SHP77 treated with DMSO at 0.1 percent for 48 hours (cell line): ENCODE results near the gene CACUL1.
"Not testable (repeated sequence)": the region's sequence is repeated elsewhere in the genome, so short reads cannot be mapped to it uniquely, and the experiment has no call there.

ENCODE experiments used
- DNase-seq: peaks from one replicate; lab custom pipeline; 2025; lab: John Stamatoyannopoulos, UW

The CACUL1 gene

DNA sequence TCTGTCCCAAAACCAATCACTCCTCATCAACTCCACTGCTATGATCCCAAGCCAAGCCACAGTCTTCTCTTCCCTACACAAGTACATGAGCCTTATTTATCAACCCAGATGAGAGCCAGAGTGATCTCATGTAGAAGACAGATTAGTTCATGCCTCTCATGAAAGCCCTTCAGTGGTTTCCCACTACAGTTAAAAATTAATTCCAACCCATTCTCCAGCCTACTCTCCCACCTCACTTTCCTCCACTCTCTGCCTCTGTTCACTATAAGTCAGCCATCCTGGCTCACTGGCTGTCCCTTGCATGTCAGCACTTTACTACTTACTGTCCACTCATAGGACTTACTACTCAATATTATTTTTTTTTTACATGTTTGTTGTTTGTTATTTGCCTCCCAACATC is 67.3 kb downstream of the CACUL1 start:
- DNase-seq: no peak

GRCh38 chr10:118682533-118682932 is 72.2 kb downstream of the CACUL1 start:
- DNase-seq: no peak

GRCh38 chr10:118680197-118680596 is 74.6 kb downstream of the CACUL1 start:
- DNase-seq: no peak

GRCh38 chr10:118674226-118674919 is 80.4 kb downstream of the CACUL1 start:
- no peak for DNase-seq

DNA sequence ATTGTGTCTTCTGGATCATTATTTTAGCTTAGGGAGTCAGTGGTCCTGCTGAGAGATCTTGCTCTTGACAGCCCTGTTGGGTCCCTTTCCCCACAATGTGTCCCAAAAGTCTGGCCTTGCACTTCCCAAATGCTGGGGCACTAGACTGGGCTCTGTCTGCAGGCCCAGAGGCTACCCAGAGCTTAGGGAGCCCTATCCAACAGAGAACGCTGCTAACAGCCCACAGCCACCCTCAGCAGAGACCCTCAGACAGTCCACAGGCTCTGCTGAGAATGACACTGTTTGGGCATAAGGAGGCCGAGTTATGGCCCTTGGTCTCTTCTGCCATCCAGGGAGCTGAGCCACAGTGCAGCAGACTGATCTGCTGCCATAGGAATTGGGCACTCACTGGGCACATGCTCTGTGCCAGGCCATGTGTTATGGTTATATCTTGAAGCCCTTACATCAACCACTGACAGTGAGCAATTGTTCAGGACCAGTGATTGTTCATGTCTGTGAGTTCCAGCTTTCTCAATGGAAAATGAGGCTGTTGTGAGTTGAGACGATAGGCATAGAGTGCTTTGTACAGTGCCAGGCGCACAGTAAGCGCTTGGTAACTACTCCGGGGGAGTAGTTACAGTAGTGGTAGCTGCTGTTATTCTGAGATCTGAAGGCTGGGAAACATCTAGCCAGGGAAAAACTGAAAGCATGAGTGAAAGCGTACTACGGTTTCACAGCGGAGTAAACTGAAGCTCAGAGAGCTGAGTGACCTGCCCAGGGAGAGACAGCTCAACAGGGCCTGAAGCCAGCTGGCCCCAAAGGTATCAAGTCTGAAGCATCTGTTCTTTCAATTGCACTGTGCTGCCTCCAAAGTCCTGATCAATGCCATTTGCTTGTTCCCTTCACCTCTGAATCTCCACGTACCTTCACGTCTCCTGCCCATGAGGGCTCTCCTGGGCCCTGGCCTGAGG is 81.7 kb downstream of the CACUL1 start:
- no peak for DNase-seq

DNA sequence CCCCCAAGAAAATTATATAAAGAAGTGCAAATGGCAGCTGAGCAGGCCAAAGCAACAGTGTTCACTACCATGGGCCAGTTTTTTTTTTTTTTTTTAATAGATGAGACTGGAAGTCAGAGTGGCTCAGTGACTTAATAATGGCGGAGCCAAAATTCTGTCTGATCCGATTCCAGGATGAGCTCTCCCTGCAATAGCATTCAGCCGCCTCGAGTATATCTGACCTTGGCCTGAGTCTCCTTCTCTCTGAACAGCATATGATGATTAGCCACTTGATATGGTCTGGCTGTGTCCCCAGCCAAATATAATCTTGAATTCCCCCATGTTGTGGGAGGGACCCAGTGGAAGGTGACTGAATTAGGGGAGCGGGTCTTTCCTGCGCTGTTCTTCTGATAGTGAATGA is 82.6 kb downstream of the CACUL1 start:
- DNase-seq: no peak

DNA sequence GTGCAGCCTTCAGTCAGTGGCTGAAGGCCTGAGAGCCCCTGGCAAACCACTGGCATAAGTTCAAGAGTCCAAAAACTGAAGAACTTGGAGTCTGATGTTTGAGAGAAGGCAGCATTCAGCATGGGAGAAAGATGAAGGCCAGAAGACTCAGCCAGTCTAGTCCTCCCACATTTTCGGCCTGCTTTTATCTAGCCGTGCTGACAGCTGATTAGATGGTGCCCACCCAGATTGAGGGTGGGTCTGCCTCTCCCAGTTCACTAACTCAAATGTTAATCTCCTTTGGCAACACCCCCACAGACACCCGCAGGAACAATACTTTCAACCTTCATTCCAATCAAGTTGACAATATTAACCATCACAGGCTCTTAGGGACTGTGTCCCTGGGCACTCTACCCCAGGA is 83.5 kb downstream of the CACUL1 start:
- not testable (repeated sequence) for DNase-seq

DNA sequence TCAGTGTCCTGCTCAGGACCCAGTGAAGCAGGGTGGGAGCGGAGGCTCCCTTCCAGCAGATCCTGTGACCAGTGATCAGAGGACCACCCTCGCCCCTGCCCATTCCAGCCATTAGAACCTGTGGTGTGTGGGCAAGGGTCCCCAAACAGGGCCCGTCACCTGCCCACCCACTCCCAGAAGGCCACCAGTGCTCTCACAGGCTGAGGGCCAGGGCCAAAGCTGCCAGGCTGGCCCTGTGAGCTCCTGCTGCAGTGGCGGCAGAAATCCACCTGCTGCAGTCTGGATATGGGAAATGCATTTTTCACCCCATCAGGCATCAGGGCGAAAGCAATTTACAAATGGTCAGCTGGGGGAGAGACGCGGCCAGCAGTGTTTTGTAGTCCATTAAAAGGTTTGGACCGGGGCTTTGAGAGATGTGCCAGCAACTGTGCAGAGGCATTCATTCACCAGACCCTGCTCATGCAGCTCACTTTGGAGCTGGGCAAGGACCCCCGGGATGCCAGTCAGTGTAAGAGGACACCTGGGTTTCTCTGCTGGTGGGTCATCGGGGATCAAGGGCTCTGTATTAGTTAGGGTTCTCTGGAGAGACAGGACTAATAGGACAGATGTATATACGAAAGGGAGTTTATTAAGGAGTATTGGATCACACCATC is 84.2 kb downstream of the CACUL1 start:
- no peak for DNase-seq

- no peak for DNase-seq
These were observed 84.9 kb downstream of the CACUL1 start for GRCh38 chr10:118669835-118670234.

DNA sequence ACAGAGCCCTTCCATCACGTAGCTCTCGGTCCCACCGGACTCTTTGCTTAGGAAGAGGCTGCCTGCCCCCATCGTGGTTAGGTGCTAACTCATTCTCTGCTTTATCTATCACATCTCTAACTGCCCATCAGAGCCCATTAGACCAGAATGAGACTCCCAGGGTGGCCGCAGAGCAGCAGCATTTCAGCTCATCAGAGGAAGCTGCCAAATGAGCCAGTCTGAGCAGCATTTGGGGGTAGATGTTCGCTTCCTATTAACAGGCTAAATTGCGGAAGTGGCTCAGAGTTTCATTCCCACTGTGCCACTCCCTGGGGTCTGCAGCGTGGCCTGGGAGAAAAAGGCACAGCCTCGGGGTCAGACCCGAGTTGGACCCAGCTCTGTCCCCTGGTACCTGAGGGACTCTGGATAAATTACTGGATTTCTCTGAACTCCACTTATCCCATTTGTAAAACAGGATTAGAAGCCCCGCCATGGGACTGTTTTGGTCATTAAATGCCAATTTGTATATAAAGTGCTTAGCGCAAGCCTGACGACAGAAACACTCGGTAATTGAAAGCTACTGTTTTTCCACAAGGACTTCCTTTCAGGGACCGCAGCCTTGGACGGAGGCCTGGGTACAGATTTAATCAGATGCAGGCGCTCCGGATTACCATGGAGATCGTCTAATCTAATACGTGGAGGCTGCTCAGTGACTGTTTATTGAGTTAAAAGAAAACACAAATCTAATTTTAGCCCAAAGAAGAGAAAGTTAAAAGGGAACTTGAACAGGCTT is 85.6 kb downstream of the CACUL1 start:
- no peak for DNase-seq

- no peak for DNase-seq
These were observed 86.4 kb downstream of the CACUL1 start for GRCh38 chr10:118668228-118668952.

DNA sequence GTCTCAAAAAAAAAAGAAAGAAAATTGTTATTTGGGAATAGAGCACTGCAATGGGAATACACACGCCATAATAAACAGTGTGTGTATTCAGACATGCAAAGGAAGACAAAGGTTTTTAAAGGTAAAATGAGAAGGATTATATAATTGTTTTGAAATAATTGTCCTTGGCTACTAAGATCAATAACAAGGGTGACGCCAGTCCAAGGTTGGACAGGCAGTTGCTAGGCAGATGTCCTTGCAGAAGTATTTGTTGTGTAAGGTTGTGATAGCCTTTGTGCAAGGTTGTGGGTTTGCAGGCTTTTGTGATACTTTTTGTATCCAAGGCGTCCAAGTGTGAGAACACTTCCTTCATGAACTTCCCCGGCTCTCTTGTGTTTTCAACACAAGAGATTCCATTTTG is 87.0 kb downstream of the CACUL1 start:
- DNase-seq: no peak

- DNase-seq: no peak
These were observed 88.4 kb downstream of the CACUL1 start for GRCh38 chr10:118666350-118666749.

- DNase-seq: no peak
These were observed 90.4 kb downstream of the CACUL1 start for GRCh38 chr10:118664321-118664720.

GRCh38 chr10:118663176-118663575 is 91.6 kb downstream of the CACUL1 start:
- DNase-seq: no peak

DNA sequence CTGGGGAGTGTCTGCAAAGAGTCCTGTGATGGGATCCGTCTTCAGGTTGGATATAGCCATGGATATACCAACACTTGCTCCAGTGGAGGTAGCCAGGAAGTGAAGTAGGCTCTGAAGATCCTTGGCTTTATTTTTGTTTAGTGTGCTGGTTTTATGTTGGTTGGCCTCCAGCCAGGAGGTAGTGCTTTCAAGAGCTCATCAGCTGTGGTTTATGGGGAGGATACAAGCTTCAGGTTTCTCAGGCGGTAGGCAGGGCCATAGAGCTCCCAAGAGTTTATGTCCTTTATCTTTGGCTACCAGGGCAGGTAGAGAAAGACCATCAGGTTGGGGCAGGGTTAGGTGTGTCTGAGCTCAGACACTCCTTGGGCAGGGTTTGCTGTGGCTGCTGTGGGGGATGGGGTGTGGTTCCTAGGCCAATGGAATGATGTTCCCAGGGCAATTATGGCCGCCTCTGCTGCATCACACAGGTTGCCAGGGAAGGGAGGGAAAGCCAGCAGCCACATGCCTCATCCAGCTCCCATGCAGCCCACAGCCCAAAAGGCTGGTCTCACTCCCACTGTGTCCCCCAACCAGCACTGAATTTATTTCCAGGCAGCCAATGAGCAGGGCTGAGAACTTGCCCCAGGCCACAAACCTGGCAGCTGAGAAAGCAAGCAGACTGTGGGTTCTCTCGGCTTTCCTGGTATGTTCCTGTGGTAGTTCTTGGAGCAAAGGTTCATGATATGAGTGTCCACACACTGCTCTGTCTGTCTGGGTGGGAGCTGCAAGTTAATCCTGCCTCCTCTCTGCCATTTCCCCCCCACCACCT is 92.3 kb downstream of the CACUL1 start:
- DNase-seq: no peak

DNA sequence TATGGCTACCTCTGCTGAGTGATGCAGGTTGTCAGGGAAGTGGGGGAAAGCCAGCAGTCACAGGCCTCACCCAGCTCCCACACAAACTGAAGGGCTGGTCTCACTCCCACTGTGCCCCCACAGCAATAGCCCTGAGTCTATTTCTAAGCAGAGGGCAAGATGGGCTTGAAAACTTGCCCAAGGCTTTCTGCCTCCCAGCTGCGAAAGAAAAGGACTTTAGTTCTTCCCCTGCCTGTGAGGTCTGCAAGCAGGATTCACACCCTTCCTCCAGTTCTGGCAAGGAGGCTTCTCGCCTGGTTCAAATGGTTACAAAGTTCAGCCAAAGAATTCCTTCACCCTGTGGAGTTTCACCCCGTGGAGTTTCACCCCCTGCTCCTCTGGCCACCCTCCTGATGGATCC is 96.0 kb downstream of the CACUL1 start:
- no peak for DNase-seq

GRCh38 chr10:118658168-118658567 is 96.6 kb downstream of the CACUL1 start:
- not testable (repeated sequence) for DNase-seq

DNA sequence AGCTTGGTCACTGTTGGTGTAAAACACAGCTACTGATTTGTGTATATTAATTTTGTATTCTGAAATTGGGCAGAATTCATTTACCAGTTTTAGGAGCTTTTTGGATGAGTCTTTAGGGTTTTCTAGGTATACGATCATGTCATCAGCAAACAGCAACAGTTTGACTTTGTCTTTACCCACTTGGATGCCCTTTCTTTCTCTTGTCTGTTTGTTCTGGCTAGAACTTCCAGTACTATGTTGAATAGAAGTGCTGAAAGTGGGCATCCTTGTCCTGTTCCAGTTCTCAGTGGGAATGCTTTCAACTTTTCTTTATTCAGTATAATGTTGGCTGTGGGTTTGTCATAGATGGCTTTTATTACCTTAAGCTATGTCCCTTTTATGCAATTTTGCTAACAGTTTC is 109.5 kb downstream of the CACUL1 start:
- not testable (repeated sequence) for DNase-seq

- DNase-seq: no peak
These were observed 112.5 kb downstream of the CACUL1 start for GRCh38 chr10:118642228-118642627.
